ENCODE measurements around the gene WIPI1.
"Not testable (repeated sequence)": the region's sequence is repeated elsewhere in the genome, so short reads cannot be mapped to it uniquely, and the experiment has no call there.

Gene WIPI1

DNA sequence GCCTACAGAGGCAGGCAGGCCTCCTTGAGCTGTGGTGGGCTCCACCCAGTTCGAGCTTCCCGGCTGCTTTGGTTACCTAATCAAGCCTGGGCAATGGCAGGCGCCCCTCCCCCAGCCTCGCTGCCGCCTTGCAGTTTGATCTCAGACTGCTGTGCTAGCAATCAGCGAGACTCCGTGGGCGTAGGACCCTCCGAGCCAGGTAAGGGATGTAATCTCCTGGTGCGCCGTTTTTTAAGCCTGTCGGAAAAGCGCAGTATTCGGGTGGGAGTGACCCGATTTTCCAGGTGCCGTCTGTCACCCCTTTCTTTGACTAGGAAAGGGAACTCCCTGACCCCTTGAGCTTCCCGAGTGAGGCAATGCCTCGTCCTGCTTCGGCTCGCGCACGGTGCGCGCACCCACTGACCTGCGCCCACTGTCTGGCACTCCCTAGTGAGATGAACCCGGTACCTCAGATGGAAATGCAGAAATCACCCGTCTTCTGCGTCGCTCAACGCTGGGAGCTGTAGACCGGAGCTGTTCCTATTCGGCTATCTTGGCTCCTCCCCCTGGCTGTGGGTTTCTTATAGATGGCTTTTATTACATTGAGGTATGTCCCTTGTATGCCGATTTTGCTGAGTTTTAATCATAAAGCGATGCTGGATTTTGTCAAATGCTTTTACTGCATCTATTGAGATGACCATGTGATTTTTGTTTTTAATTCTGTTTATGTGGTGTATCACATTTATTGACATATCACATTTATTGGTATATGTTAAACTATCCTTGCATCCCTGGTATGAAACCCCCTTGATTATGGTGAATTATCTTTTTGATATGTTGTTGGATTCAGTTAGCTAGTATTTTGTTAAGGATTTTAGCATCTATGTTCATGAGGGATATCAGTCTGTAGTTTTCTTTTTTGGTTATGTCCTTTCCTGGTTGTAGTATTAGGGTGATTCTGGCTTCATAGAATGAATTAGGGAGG lies 43.4 kb downstream of the WIPI1 start:
- peak; percentile 48 for DNase-seq

DNA sequence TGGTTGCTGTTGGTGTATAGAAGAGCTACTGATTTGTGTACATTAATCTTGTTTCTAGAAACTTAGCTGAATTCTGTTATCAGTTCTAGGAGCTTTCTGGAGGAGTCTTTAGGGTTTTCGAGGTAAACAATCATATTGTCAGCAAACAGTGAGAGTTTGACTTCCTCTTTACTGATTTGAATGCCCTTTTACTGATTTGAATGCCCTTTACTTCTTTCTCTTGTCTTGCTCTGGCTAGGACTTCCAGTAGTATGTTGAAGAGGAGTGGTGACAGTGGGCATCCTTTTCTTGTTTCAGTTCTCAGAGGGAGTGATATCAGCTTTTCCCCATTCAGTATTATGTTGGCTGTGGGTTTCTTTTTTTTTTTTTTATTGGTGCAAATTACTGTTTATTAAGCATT lies 49.6 kb downstream of the WIPI1 start:
- not testable (repeated sequence) for DNase-seq

DNA sequence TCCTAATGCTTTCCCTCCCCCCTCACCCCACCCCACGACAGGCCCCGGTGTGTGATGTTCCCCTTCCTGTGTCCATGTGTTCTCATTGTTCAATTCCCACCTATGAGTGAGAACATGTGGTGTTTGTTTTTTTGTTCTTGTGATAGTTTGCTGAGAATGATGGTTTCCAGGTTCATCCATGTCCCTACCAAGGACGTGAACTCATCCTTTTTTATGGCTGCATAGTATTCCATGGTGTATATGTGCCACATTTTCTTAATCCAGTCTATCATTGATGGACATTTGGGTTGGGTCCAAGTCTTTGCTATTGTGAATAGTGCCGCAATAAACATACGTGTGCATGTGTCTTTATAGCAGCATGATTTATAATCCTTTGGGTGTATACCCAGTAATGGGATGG lies 53.5 kb downstream of the WIPI1 start:
- DNase-seq, result not testable (repeated sequence)

DNA sequence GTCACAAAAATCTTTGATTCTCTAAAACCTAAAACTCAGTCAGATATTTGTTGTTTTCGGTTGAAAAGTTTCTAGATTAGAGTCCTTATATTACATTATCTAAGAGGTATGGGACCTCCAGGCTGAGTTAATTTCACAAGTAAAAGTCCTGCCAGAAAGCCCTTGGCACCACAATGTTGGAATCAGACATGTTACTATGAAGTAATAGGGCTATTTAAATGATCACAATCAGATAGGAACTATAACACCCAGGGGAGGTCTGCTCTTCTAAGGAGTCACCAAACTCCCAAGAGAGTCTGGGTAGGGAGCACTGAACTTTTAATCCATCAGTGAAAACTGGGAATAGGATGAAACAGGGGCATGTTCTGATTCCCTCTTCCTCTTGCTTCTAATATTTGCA lies 54.2 kb downstream of the WIPI1 start:
- no peak for DNase-seq

DNA sequence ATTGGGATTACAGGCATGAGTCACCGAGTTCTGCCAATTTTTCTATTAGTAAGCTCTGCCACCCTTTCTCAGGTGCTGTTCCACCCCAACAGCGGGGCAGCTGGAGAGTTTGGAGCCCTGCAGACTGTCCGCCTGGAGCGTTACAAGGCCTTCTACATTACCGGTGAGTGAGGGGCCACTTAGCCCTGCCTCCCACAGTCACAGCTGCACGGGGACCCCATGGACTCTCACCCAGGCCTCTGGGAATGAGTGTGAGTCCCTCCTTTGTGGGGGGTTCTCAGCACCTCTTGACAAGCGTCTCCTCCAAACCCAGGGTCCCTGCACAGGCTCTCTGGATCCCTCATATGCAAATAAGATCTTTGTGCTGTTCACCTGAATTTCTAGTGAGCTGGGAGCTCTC lies 56.0 kb downstream of the WIPI1 start:
- no peak for DNase-seq

DNA sequence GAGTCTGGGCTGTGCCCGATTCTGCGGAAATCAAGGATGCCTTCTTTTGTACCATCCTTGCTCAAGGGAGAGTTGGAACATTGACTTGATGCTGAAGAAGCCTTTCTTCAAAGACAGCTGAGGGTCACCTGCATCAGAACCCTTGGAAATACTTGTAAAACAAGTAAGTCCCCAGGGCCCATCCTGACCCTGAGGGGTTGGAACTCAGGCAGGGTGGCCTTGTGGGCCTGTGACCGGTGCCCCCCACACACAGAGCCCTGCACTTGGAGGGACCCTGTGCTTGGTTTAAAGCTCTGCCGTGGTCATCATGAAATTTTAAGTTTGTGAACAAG lies 56.9 kb downstream of the WIPI1 start:
- no peak for DNase-seq

DNA sequence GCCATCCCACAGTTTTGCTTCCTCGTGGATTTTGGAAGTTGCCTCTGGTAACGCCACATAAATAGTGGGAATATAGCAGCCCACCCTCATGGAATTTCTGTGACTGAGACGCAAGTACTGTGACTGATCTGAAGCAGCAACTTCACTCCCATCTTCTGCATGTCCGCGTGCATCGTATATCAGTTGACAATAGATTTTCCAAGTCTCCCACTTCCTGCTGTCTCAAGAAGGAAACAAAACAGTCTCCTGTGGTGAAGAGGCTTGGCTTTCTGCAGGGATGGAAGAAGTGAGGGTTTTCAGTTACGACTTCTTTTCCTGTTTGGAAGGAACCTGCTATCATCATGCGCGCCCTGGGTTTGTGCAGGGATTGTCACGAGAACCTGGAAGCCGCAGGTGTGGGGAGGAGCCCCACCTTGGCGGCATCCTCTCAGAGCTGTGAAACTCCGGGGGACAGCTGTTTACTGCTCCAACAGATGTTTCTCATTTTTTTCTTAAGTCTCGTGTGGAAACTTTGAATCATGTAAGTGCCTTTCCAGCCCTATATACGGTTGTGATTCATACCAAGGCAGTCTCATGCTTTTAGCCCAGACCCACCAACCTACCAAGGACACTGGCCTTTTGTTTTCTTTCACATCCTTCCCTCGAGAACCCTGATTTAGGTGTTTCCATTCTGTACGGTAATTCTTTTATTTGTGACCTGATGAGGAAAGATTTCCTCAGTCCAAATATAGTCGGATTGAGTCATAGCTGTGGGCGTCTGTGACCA lies 57.5 kb downstream of the WIPI1 start:
- DNase-seq, result no peak

DNA sequence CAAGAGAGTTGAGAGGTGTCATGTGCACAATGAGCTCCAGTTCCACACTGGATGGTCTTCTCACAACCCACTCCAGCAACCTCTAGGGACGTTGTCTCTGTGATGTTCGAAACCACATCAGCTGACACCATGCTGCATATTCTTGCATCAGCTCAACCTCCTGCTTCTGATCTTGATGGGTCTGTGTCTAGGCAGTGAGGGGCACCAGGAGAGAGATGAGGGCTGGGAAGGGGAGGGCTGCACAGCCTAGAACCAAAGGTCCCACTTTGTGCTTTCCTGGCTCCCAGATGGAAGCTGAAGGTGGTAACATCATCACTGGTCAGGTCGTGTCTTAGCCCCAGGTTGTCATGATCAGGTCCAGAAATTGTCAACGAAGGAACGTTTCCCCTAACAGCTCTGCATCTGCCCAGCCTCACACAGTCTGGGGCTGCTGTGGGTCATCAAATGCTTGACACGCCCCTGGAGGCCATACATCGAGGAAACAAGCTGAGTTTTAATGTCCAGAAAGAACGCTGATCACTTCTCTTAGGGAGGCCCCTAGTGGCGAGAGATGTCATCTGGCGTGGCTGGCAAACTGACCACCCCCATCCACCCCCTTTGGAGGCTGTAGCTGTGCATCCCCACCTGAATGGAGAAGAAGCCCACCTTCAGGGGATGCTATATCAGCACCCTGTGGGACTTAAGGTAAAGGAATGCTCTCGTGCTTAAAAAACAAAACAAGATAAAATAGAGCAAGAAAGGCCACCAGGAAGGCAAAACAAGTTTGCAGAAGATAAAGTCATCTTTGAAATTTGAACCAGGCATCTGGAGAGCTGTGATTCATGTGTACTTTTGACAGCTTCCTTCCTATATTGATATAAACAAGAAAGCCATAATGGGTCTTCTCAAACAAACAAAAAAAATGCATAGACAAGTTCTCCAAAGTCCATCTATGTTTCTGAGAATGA lies 58.3 kb downstream of the WIPI1 start:
- no peak for DNase-seq

DNA sequence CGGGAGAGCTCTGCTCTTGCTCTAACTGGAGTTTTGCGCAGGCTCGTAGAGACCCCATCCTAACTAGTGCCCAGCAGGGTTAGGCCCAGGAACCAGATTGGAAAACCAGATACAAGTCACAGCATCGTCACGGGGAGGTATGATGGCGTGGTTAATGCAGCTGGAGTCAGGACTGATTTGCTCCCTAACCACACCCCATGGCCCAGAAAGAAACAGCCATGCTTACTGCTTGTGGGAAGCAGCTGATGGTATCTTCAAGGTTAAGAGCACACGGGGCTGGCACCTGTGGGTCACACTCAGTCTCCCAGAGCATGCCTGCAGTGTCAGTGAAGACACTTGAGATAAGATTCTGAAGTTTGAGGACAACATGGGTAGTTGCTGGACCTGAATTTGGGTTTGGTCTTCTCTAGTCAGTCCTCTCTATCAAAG lies 60.2 kb downstream of the WIPI1 start:
- DNase-seq, result no peak

DNA sequence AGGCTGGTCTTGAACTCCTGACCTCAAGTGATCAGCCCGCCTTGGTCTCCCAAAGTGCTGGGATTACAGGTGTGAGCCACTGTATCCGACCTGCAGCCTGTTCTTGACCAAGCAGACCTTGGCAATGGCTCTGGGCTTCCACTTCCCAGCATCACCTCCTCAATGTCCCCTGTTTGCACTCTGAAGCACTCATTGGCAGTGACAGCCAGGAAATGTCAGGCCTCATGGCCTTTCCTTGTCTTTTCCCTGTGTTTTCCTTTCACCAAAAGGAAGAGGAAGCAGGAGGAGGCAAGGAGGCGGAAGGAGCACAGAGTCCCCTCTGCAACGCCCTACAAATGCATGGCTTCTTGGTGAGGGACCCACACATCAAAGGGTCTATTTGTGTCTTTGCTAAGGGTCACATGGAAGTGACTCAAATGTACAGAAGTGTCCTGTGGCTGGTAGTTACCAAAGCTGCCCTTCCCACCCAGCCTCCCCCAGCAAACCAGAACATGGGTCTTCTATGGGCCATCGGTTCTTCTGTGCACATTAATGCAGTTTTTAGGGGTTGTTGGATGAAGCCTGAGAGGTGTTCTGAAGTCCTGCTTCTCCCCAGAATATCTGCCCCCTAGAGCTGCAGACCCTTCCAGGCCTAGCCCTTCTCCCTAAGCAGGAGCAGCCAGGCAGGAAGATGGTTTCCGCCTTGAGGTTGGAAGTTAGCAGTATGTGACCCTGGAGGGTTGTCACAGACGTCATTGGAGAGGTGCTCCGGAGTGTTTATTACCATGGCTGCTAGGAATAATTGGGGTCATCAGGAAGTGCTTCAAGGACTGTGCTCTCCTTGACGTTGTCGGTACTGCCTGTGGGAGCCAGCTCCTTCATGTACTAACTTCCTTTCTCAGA lies 60.8 kb downstream of the WIPI1 start:
- DNase-seq, result no peak

DNA sequence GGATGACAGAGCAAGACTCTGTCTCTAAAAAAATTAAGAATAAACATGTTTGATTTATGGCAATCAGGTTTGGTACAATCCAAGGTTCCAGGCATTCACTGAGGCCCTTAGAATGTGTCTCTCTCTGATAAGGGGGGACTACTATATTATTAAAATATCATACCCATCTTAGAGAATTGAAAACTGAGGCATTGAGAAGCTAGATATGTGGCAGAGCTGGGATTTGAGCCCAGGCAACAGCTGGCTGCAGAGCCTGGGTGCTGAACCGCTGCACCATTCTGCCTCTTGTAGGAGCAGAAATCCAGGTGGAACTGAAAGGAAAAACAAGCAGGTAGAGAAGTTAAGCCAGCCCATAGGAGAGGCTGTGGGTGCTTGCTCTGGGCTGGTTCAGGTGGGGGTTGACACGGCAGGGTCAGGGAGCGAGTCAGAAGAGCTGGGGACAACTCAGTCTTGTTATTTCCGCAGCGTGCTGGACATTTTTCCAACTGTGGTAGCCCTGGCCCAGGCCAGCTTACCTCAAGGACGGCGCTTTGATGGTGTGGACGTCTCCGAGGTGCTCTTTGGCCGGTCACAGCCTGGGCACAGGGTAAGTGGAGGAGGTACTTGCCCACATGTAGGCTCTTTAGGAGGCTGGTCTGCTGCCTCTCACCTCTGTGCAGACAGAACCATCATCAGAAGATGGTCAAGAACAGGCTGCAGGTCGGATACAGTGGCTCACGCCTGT lies 62.5 kb downstream of the WIPI1 start:
- no peak for DNase-seq

DNA sequence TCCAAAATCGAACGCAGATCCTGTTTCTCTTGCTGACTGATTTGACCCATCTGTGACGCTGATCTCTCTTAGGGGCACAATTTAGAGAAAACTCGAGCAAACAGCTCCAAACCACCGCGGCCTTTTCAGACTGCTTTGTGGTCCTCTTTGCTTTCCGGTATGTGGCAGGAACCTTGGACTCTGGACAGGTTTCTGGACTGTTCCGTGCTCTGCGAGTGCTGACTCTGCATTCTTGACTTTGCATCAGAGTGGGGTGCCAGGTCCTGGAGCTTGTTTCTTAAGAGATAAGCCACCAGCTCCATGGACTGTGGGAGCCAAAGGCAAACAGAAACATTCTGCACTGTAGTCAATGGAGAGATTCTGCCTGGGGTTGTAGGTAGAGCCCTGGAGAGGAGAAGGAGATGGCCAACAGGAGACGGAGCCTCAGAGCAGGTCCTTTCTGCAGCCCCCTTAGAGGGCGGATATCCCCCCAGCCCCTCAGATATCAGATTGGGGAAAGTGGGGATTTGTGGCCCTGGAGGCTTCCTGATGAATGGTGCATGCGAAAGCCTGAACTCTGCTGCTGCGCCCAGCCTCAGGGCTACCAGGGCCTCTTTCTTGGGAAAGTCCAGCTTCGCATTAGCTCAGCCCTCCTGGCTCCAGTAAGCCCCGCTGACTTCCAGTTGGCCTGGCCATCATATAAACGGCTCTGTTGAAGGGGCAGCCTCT lies 65.6 kb downstream of the WIPI1 start:
- no peak for DNase-seq

DNA sequence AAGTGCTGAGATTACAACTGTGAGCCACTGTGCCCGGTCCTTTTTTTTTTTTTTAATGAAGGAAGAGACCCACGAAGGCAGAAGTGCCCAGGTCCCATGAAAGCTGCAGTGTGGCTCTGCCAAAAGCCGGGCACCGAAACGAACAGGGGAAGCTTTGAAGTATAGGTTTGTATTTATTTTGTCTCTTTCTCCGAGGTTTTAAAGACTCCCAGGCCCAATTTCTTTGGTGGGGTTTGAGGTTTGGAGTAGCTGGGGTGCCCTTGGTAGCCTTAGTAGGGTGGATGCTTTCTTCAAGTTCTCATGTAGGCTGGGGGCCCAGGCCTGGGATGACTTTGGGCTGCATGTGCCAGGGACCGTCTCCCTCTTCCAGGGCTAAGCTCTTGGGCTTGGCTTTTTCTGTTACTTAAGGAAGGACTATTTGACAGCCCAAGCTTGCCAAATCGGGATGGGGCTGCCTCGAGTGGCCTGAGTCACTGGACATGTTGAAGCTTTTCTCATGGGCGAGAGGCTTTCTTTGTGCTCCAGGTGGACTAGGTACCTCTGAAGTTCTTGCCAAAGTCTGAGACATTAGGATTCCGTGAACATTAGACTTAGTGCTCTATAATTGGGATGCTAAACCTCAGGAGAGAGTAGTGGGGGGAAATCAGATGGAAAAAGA lies 66.3 kb downstream of the WIPI1 start:
- no peak for DNase-seq

DNA sequence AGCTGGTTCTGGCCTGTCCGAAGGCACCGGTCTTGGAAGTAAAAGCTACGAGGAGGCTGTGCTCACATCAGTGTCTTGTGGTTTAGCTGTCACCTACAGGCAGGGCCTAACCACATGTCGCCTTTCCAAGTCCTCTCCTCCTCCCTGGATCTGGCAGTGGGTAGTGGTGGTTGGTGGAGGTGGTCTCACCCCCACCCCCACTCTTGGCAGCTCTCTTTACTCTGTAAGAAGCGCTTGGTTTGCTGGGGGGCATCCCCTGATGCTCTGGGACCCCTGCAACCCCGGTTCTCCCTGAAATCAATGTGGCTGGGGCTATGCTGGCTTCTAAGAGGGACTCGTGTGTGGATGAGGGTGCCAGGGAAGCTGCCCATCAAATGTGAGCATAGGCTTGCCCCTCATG lies 68.3 kb downstream of the WIPI1 start:
- no peak for DNase-seq

DNA sequence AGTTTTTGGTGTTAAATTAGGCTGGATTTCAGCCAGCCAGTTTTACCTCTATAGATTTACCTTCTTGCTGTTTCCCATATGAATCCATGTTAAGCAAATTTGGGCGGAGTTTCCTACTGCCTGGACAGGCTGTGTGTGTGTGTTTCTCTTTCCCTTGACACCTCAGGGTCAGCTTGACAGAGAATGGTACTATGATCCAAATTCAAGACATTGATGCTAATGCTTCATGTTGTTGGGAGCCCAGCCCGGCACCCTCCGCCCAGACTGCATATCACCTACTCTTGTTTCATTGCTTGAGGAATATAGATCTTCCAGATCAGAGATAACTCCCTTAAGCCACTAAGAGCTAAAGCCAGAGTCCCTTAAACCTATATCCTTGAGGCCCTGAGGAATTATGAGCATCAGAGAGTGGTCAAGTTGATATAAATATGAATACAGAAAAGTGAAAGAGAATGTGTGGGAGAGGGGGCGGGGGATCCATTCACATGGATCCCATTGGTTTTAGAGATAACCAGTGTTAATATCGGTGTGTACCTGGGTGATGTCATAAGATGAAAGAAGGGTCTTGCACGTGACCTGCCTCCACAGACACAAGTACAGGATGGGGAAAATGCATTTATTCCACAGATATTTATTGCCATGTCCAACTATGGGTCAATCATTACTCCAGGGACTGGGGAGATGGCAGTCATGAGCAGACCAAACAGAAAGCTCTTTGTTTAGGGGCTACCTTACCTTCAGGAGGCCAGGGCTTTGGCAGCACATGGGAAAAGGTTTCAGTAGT lies 69.7 kb downstream of the WIPI1 start:
- DNase-seq, result no peak

DNA sequence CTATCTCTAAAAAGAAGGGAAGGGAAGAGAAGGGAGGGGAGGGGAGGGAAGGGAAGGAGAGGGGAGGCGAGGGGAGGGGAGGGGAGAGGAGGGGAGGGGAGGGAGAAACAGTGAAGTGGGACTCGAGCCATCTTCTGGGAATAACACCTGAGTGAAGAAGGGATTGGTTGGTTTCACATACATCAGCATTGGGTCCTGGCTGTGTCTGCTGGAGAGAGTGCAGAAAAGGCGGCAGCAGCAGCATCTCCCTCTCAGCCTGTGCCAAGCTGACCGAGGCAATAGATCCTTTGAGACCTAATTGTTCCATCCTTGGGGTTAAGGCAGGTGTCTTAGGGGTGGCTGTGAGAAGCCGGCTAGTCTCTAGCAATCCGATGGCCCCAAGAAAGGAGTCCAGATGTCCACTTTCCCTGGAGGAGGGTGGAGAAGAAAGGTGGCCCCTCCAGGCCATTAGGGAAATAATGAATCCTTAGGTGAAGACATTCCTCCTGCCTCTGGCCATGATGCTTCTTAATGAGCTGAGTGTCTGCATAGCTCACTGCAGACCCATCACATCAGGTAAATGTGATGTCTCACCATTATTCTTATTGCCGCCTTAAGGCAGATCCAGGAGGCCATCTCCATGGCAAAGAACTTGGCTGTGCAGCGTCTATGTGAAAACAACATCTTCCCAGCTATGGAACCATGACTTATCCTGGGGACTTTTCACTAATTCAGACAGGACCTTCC lies 71.6 kb downstream of the WIPI1 start:
- no peak for DNase-seq

DNA sequence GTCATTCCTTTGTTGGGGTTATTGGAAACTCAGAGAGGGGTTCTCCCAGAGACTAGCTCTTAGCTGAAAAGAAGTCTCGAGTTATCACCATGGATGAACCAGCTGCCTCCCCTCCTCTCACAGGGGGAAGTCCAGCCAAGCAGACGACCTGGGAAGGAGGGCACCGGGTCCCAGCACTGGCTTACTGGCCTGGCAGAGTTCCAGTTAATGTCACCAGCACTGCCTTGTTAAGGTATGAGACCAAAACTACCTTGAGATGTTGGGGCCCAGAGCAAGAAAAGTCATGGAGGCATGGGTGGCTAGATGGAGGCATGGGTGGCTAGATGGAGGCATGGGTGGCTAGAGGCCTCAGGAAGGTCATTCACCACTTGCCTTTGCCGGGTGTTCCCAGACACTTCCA lies 72.4 kb downstream of the WIPI1 start:
- no peak for DNase-seq

DNA sequence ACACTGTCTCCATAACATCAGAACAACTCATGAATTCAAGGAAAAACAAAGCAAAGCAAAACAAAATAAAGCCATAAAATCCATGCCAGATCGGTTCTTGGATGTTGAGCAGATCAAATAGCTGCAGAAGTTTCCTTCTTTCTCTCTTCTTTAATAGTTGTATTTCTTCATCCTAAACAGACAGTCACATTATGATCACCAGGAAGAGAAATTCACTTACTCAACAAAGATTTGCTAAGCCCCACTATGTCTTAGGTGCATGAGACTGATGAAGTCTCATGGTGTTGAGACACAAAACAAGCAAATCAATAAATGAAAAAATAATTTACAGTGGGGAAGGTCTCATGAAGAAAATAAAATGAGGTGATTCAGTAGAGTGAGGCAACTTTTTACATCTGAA lies 72.8 kb downstream of the WIPI1 start:
- DNase-seq, result no peak
